GM18508 (cell line): ENCODE data around the gene SMIM10L1.

Experiments
- ATAC-seq: cut with Tn5 transposase; IDR thresholded peaks from one replicate; pipeline ENCODE4 v1.9.1; 2021; ENCODE audit warnings: moderate number of reproducible peaks; ENCODE audit not compliant: insufficient read depth, unreplicated experiment

SMIM10L1 gene

DNA sequence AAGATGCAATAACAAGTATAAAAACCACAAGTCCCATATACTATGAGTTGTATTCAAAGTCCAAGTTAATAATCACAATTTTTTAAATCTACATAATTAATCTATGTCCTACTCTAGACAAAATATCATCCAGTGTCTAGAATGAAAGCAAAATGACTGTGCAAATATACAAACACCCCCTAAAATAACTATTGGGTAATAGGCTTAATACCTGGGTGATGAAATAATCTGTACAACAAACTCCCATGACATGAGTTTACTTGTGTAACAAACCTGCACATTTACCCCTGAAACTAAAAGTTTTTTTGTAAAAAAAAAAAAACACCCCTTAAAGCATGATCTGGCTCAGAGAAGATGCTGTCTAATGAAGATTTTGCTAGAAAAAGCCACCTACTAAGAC, 11.5 kb downstream of the SMIM10L1 start:
- no peak for ATAC-seq

DNA sequence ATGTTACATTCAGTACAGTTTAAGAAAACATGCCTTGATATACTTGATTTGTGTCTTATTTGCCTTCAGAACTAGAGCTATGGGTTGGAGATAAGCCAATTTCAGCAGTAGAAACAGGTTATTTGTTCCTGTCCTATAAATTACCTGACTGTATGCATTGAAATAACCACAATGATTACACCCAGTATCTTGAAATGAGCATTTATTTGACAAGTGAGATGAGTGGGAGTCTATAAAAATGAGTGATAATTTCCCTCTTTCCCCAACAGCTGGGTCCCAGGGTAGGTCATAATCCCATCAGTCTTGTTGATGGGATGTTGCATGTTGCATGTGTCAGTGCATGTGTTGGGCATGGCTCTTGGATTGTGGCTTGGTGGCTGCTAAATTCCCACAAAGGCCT, 12.0 kb downstream of the SMIM10L1 start:
- ATAC-seq: no peak

DNA sequence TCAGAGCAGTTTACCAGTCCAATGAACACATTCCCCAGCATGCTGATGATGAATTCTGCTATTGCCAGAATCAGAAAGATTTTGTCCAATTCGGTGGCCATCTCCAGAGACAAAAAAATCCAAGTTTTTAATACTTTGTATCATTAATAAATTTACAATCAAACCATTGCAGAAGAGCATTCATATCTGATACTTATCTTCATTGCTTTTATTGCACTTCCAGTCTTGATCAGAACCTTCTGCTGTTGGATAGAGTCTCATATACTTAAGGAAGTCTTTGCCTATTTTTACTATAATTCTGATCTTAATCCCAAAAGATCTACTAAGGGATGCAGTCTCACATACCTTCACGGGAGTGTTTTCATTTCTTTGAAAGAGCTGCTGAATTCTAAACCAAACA, 15.8 kb downstream of the SMIM10L1 start, which contains the start of gene TAS2R42:
Gene TAS2R42 (minus strand): TSS at position 101 of the 400 bp plus-strand sequence. CDS start 0 bp downstream, at position 101.
- no peak for ATAC-seq

DNA sequence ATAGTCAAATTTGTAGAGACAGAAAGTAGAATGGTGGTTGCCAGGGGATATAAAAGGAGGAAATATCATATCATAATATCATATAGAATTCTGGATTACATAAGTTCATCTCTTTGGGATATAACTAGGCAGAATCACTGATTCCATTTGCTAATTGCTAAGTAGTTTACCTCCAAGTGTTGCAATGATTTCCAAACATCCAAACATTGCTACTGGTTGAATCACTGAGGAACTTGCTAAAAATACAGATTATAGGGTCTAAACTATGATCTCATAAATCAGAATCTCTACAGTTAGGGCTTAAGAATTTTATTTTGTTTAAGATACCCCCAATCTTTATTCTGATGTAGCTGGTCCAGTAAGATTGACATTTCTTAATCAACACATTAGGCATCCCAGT, 31.8 kb downstream of the SMIM10L1 start:
- no peak for ATAC-seq

DNA sequence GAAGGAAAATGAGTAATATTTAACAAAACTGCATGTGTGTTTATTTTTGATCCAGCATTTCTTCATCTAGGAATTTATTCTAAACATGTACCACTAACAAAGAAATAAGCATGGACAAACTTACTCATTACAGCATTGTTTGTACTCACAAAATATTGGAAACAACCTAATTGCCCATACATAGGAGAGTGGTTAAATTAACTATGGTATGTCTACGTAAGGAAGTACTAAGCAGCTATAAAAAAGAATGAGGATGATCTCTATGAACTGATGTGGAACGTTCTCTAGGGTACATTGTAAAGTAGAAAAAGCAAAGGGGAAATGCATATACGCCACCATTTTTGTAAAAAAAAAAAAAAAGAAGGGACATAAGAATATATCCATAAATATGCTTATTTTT, 33.2 kb downstream of the SMIM10L1 start:
- no peak for ATAC-seq

DNA sequence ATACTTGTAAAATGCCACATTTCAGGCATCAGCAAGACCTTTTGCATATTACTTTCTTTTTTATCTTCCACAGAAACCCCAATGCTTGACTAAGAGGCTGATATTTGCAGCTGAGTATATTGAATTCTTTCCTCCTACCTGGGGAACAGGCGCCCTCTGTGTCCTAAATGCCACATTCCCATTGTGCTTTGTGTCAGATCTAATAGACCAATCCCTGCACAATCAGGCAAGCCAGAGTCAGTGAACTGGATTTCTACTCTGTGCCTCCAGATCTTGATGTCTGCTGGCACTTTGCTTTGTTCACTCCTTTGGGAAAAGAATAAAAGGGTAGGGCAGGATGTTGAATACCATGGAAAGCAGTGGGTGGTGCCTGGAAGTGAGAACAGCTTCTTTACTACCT, 38.1 kb downstream of the SMIM10L1 start:
- ATAC-seq: no peak
